A673 (cell line): ENCODE data around the gene CLDN3.
"Not testable (repeated sequence)": the region's sequence is repeated elsewhere in the genome, so short reads cannot be mapped to it uniquely, and the experiment has no call there.

Experiments
- EZH2 ChIP-seq: fragments of 200-600 bp; sonication (generic); IDR thresholded peaks from 2 replicates; pipeline ENCODE4 v1.6.1; 2017; ENCODE audit warnings: borderline replicate concordance, low read depth, mild to moderate bottlenecking, mixed read lengths, antibody characterized with exemption, low read length; ENCODE audit not compliant: poor library complexity, severe bottlenecking
- TF ChIP-seq, protein P1 (sequence below): fragments of 300-800, 200-600 bp; sonication (generic); conservative IDR thresholded peaks from 2 replicates; pipeline ENCODE4 v1.5.1; 2017; ENCODE audit warnings: low read depth, mild to moderate bottlenecking, antibody characterized with exemption, low read length, moderate library complexity, mixed read lengths

DNA sequence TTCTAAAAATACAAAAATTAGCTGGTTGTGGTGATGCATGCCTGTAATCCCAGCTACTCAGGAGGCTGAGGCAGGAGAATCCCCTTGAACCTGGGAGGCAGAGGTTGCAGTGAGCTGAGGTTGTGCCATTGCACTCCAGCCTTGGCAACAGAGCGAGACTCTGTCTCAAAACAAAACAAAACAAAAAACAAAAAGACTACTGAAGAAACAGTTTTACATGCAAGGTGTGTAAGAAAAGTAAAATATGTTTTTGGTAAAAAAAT, 17.6 kb upstream of the CLDN3 start:
- TF ChIP-seq, protein P1, sequence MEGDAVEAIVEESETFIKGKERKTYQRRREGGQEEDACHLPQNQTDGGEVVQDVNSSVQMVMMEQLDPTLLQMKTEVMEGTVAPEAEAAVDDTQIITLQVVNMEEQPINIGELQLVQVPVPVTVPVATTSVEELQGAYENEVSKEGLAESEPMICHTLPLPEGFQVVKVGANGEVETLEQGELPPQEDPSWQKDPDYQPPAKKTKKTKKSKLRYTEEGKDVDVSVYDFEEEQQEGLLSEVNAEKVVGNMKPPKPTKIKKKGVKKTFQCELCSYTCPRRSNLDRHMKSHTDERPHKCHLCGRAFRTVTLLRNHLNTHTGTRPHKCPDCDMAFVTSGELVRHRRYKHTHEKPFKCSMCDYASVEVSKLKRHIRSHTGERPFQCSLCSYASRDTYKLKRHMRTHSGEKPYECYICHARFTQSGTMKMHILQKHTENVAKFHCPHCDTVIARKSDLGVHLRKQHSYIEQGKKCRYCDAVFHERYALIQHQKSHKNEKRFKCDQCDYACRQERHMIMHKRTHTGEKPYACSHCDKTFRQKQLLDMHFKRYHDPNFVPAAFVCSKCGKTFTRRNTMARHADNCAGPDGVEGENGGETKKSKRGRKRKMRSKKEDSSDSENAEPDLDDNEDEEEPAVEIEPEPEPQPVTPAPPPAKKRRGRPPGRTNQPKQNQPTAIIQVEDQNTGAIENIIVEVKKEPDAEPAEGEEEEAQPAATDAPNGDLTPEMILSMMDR, result not testable (repeated sequence)
- TF ChIP-seq EZH2, result not testable (repeated sequence)
